Stimulated activated CD4-positive, alpha-beta T cell treated with anti-CD3 and anti-CD28 coated beads, Interleukin-1b, Interleukin-23, amount 100 ng/mL, for 24 hours (primary cell): ENCODE measurements around the gene GPHA2.

Experiments
- DNase-seq, 4 experiments: peaks; one replicate each; pipeline ENCODE4 v3.0.0-alpha.2; 2020; ENCODE audit warnings: low read depth in 4 of 4, low spot score in 1 of 4

The GPHA2 gene

GRCh38 chr11:64931290-64931689 lies 4.4 kb downstream of the GPHA2 start:
- no peak for DNase-seq

GRCh38 chr11:64930340-64930739 lies 5.4 kb downstream of the GPHA2 start:
- DNase-seq, result no peak

GRCh38 chr11:64929625-64930024 lies 6.1 kb downstream of the GPHA2 start:
- no peak for DNase-seq

- DNase-seq, result no peak
Observed at GRCh38 chr11:64928957-64929356, 6.7 kb downstream of the GPHA2 start.

- no peak for DNase-seq
Observed at GRCh38 chr11:64926689-64927088, 9.0 kb downstream of the GPHA2 start.

GRCh38 chr11:64925536-64926436 lies 9.9 kb downstream of the GPHA2 start:
- DNase-seq, result no peak

GRCh38 chr11:64924910-64925284 lies 10.8 kb downstream of the GPHA2 start:
- DNase-seq, result no peak

- peak; percentile 74 to 84 (median 80) for DNase-seq
Observed at GRCh38 chr11:64923944-64924909, 11.5 kb downstream of the GPHA2 start, which contains the start of gene PPP2R5B. Gene PPP2R5B, plus strand, starts transcription at chr11:64924689. Its CDS starts 1,046 bp downstream, at chr11:64925735.

GRCh38 chr11:64923151-64923661 lies 12.5 kb downstream of the GPHA2 start:
- no peak for DNase-seq

GRCh38 chr11:64921384-64921783 lies 14.3 kb downstream of the GPHA2 start:
- no peak for DNase-seq

GRCh38 chr11:64920124-64920523 lies 15.6 kb downstream of the GPHA2 start:
- no peak for DNase-seq

GRCh38 chr11:64919627-64920026 lies 16.1 kb downstream of the GPHA2 start:
- no peak for DNase-seq

- no peak for DNase-seq
Observed at GRCh38 chr11:64918017-64918416, 17.7 kb downstream of the GPHA2 start.

- no peak for DNase-seq
Observed at GRCh38 chr11:64917663-64917995, 18.1 kb downstream of the GPHA2 start.

- peak; percentile 97 to 99 (median 98) for DNase-seq
Observed at GRCh38 chr11:64916775-64917662, 18.7 kb downstream of the GPHA2 start, which contains the start of gene ATG2A. Gene ATG2A, minus strand, starts transcription at chr11:64917209. Its CDS starts 74 bp downstream, at chr11:64917135.

GRCh38 chr11:64916040-64916774 lies 19.5 kb downstream of the GPHA2 start:
- no peak for DNase-seq

GRCh38 chr11:64915376-64915887 lies 20.3 kb downstream of the GPHA2 start:
- DNase-seq, result no peak

- DNase-seq, result no peak
Observed at GRCh38 chr11:64914123-64914522, 21.6 kb downstream of the GPHA2 start.

GRCh38 chr11:64913171-64913727 lies 22.4 kb downstream of the GPHA2 start:
- DNase-seq, result no peak
